ENCODE results near the gene TRPM3.

TRPM3 gene

DNA sequence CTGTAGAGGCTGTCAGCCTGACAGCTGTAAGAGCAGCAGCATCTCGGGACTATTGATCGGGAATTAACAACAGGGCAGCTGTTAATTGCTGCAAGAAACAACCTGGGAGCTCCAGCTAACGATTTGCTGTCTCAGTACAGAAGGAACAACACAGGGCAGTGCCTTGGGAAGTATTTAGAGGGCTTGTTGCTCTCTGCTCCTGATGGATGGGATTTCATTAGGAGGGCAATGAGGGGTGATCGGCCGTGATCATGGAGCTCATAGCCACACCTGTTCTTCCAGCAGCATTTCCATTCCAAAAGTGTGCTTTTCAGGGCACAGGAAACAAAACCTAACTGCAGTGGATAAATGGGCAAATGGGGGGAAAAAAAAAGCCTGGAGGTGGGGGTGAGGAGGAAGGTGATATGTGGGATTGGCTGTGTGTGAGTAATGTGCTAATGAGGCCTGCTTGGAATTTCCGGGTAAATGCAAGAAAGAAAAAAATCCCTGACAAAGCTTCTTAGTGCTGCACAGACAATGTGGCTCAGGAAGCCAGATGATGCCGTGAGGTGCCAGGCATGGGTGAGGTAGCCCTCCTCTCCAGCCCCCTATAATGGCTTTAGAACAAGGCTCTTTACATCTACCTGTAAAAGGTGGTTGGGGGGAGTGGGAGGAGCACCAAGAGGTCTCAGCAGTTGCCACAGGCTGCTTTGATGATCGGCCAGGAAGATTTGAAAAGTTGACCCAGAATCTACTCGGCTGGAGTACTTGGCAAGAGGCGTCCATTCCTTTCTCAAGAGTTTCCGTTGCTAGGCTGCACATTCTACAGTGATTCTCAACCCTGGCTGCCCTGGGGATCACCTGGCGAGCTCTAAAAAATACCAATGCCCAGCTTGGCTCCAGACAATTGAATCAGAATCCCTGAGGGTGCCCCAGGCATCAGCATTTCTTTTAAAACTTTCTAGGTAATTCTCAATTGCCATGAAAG is 567.4 kb downstream of the TRPM3 start:
- no peak overlapping the region for H3K4me3 ChIP-seq (ENCODE audit: low read length)
- H3K36me3 ChIP-seq (replicated peaks; ENCODE audit: low read depth, low read length): no peaks in the 10 kb centered on the region
- no peak overlapping the region for H3K4me2 ChIP-seq (ENCODE audit: low read length)
- H3K4me1 ChIP-seq (ENCODE audit: low read length): peaks cover 12% of the 10 kb centered on the region
- no peak overlapping the region for H3K27ac ChIP-seq (ENCODE audit: low read length)
- H3K9me3 ChIP-seq (ENCODE audit: insufficient read depth, low read length): no peaks in the 10 kb centered on the region
- no peak overlapping the region for H3K9ac ChIP-seq (ENCODE audit: low read length)
- H4K20me1 ChIP-seq (ENCODE audit: insufficient read depth, low read length): no peaks in the 10 kb centered on the region
- H3K79me2 ChIP-seq (ENCODE audit: low read length): no peaks in the 10 kb centered on the region
- TF ChIP-seq, protein P1, sequence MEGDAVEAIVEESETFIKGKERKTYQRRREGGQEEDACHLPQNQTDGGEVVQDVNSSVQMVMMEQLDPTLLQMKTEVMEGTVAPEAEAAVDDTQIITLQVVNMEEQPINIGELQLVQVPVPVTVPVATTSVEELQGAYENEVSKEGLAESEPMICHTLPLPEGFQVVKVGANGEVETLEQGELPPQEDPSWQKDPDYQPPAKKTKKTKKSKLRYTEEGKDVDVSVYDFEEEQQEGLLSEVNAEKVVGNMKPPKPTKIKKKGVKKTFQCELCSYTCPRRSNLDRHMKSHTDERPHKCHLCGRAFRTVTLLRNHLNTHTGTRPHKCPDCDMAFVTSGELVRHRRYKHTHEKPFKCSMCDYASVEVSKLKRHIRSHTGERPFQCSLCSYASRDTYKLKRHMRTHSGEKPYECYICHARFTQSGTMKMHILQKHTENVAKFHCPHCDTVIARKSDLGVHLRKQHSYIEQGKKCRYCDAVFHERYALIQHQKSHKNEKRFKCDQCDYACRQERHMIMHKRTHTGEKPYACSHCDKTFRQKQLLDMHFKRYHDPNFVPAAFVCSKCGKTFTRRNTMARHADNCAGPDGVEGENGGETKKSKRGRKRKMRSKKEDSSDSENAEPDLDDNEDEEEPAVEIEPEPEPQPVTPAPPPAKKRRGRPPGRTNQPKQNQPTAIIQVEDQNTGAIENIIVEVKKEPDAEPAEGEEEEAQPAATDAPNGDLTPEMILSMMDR (IDR thresholded peaks at IDR 0.05; ENCODE audit: low read depth, low read length): no peak
- no peak for TF ChIP-seq EZH2phosphoT487 (IDR thresholded peaks at IDR 0.05; ENCODE audit: low read depth)
- H3K27me3 ChIP-seq (ENCODE audit: low read depth, low read length): no peaks in the 10 kb centered on the region
- H2AFZ ChIP-seq (ENCODE audit: low read depth, low read length): no peak overlapping the region

DNA sequence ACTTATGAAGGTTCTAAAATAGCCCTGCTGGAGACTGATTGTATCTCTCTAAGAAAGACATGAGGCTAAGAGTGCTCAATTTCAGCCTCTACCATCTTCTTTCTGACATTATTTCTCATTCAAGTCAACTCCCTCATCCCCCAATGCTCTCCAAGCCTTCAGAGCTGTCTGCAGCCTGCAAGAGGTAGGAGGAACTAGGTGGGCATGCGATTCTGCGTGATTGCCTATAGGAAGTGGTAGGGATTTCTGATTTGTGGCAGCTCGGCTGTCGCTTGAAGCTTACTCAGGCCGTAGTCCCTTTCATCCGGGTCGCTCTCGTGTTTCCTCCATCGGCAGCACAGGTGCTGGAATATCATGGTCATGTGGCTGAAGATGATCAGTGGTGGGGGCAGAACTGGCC is 568.9 kb downstream of the TRPM3 start:
- Histone ChIP-seq H4K20me1 (ENCODE audit: insufficient read depth, low read length) (no peaks in the 10 kb centered on the region), H3K27ac (ENCODE audit: low read length) (no peak overlapping the region), H3K79me2 (ENCODE audit: low read length) (no peaks in the 10 kb centered on the region), H3K36me3 (replicated peaks; ENCODE audit: low read depth, low read length) (no peaks in the 10 kb centered on the region), H3K9me3 (ENCODE audit: insufficient read depth, low read length) (no peaks in the 10 kb centered on the region), H3K4me2 (ENCODE audit: low read length) (no peak overlapping the region), H3K9ac (ENCODE audit: low read length) (no peak overlapping the region), H3K27me3 (ENCODE audit: low read depth, low read length) (no peaks in the 10 kb centered on the region), H3K4me1 (ENCODE audit: low read length) (peaks cover 2% of the 10 kb centered on the region), H3K4me3 (ENCODE audit: low read length) (no peak overlapping the region), H2AFZ (ENCODE audit: low read depth, low read length) (no peak overlapping the region)
- TF ChIP-seq, protein P1 (IDR thresholded peaks at IDR 0.05; ENCODE audit: low read depth, low read length): no peak
- TF ChIP-seq EZH2phosphoT487 (IDR thresholded peaks at IDR 0.05; ENCODE audit: low read depth): no peak

DNA sequence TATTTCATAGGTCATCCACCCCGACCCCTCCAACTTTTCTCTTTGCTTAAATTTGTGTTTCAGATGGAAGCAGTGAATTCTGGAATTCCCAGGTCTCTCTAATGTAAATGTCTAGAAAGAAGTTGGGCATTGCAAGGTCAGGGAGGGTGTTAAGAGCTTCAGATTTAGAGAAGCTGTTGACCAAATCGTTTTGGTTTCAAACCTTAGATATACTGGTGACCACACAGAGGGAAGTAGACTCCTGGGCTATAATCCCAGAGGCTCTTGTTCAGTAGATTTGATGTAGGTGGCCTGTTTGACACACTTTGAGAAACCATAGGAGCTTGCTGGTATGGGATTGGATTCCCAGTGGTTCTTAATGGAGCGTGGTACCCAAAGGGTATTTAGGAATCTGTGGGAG is 569.6 kb downstream of the TRPM3 start:
- Histone ChIP-seq H3K4me3 (ENCODE audit: low read length) (no peak overlapping the region), H3K4me2 (ENCODE audit: low read length) (no peak overlapping the region), H3K9ac (ENCODE audit: low read length) (no peak overlapping the region), H3K79me2 (ENCODE audit: low read length) (no peaks in the 10 kb centered on the region), H3K4me1 (ENCODE audit: low read length) (no peaks in the 10 kb centered on the region), H4K20me1 (ENCODE audit: insufficient read depth, low read length) (no peaks in the 10 kb centered on the region), H3K27me3 (ENCODE audit: low read depth, low read length) (no peaks in the 10 kb centered on the region), H2AFZ (ENCODE audit: low read depth, low read length) (no peak overlapping the region), H3K27ac (ENCODE audit: low read length) (no peak overlapping the region), H3K36me3 (replicated peaks; ENCODE audit: low read depth, low read length) (no peaks in the 10 kb centered on the region), H3K9me3 (ENCODE audit: insufficient read depth, low read length) (no peaks in the 10 kb centered on the region)
- TF ChIP-seq, protein P1 (IDR thresholded peaks at IDR 0.05; ENCODE audit: low read depth, low read length): no peak

DNA sequence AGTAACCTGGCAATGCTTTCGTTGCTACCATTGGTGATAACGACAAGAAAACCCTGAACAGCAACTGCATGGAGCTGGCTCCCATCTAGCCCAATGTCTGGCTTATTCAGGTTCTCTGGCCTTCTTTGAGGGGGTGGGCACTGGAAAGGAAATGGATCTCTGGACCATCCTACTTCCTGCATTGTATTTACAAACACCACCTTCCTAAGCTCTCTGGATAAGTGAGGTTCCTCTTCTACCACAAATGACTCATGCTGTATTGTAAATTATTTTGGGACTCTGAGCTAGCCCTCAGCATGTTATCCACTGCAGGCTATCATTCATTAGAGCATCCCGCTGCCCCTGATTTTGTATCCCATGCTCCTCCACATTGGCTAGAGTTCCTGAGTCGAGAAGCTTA is 570.0 kb downstream of the TRPM3 start:
- Histone ChIP-seq H3K4me3 (ENCODE audit: low read length) (no peak overlapping the region), H3K27ac (ENCODE audit: low read length) (no peak overlapping the region), H3K27me3 (ENCODE audit: low read depth, low read length) (no peaks in the 10 kb centered on the region), H2AFZ (ENCODE audit: low read depth, low read length) (no peak overlapping the region), H3K9me3 (ENCODE audit: insufficient read depth, low read length) (no peaks in the 10 kb centered on the region), H4K20me1 (ENCODE audit: insufficient read depth, low read length) (no peaks in the 10 kb centered on the region), H3K4me2 (ENCODE audit: low read length) (no peak overlapping the region), H3K79me2 (ENCODE audit: low read length) (no peaks in the 10 kb centered on the region), H3K36me3 (replicated peaks; ENCODE audit: low read depth, low read length) (no peaks in the 10 kb centered on the region), H3K4me1 (ENCODE audit: low read length) (no peaks in the 10 kb centered on the region), H3K9ac (ENCODE audit: low read length) (no peak overlapping the region)
- TF ChIP-seq, protein P1 (IDR thresholded peaks at IDR 0.05; ENCODE audit: low read depth, low read length): no peak
- no peak for TF ChIP-seq EZH2phosphoT487 (IDR thresholded peaks at IDR 0.05; ENCODE audit: low read depth)

All from OCI-LY3 (cell line).